SK-N-SH (cell line): ENCODE results near the gene TCTN1. TPM values are rescaled to one million over a fixed set of nuclear protein-coding genes. Genes with fewer than 3 reads are reported as not detected.

Experiments
- CTCF ChIA-PET: fragments of 300-600, 350-600 bp; formaldehyde crosslinking; extraction: SDS; loops from one replicate; lab custom pipeline; 2021; lab: Yijun Ruan, JAX
- POLR2A ChIA-PET: fragments of 350-600 bp; sonication (Branson Sonifier 250); formaldehyde crosslinking; extraction: SDS; loops from one replicate; lab custom pipeline; 2020; ENCODE audit warnings: antibody characterized with exemption, inconsistent platforms; lab: Yijun Ruan, JAX
- DNase-seq: peaks from one replicate; pipeline ENCODE4 v3.0.0; 2012
- H2AFZ ChIP-seq: fragments of 200-600 bp; sonication (generic); 2 replicates; pipeline ENCODE4 v1.8.1; 2016; ENCODE audit warnings: antibody characterized with exemption, mild to moderate bottlenecking, low read depth
- H3F3A ChIP-seq: fragments of 200-600 bp; sonication (generic); replicated peaks from 2 replicates; pipeline ENCODE3; 2016; ENCODE audit warnings: antibody characterized with exemption, mild to moderate bottlenecking; ENCODE audit not compliant: insufficient read depth
- H3K27ac ChIP-seq, 2 experiments: fragments of 200-500 bp in 1 of 2; fragments of 200-600 bp in 1 of 2; sonication (Bioruptor generic) in 1 of 2; sonication (generic), shearing (Covaris generic) in 1 of 2; 2 replicates each; pipeline versions ENCODE4 v1.5.1 to v1.6.1; 2014 to 2016; ENCODE audit warnings: low read depth in 2 of 2, inconsistent platforms in 1 of 2, low read length in 1 of 2, mild to moderate bottlenecking in 1 of 2, mixed read lengths in 1 of 2
- H3K27me3 ChIP-seq: fragments of 200-600 bp; sonication (generic), shearing (Covaris generic); 2 replicates; pipeline ENCODE4 v1.6.1; 2016; ENCODE audit warnings: mixed run types; ENCODE audit not compliant: insufficient read depth
- H3K36me3 ChIP-seq, 2 experiments: fragments of 200-500 bp in 1 of 2; fragments of 200-600 bp in 1 of 2; sonication (Bioruptor generic) in 1 of 2; sonication (generic) in 1 of 2; replicated peaks in 1 of 2; 2 replicates each; pipeline versions ENCODE3 to v1.5.1; 2014 to 2016; ENCODE audit warnings: low read length in 1 of 2, mild to moderate bottlenecking in 1 of 2; ENCODE audit not compliant: insufficient read depth in 2 of 2, control insufficient read depth in 1 of 2
- H3K4me1 ChIP-seq, 2 experiments: fragments of 200-500 bp in 1 of 2; fragments of 200-600 bp in 1 of 2; sonication (Bioruptor generic) in 1 of 2; sonication (generic), shearing (Covaris generic) in 1 of 2; 2 replicates each; pipeline versions ENCODE4 v1.5.1 to v1.6.1; 2014 to 2016; ENCODE audit warnings: low read depth in 1 of 2, low read length in 1 of 2, mixed run types in 1 of 2; ENCODE audit not compliant: insufficient read depth in 2 of 2, control insufficient read depth in 1 of 2
- H3K4me2 ChIP-seq: fragments of 200-600 bp; sonication (generic), shearing (Covaris generic); 2 replicates; pipeline ENCODE4 v1.6.1; 2017; ENCODE audit warnings: mixed run types
- H3K4me3 ChIP-seq, 2 experiments: fragments of 200-500 bp in 1 of 2; fragments of 200-600 bp in 1 of 2; sonication (Bioruptor generic) in 1 of 2; sonication (generic), shearing (Covaris generic) in 1 of 2; 2 replicates each; pipeline versions ENCODE4 v1.5.1 to v1.8.1; 2014 to 2016; ENCODE audit warnings: low read depth in 2 of 2, inconsistent platforms in 1 of 2, low read length in 1 of 2, mild to moderate bottlenecking in 1 of 2, mixed read lengths in 1 of 2, moderate library complexity in 1 of 2
- H3K79me2 ChIP-seq: fragments of 200-600 bp; sonication (generic); 2 replicates; pipeline ENCODE4 v1.8.1; 2017; ENCODE audit warnings: mild to moderate bottlenecking; ENCODE audit not compliant: insufficient read depth
- H3K9ac ChIP-seq: fragments of 200-600 bp; sonication (generic); 2 replicates; pipeline ENCODE4 v1.6.1; 2017; ENCODE audit warnings: mixed run types
- H3K9me2 ChIP-seq: fragments of 200-600 bp; sonication (generic); 2 replicates; pipeline ENCODE4 v1.6.1; 2017; ENCODE audit warnings: mixed run types
- H3K9me3 ChIP-seq: fragments of 200-600 bp; sonication (generic); 2 replicates; pipeline ENCODE4 v1.6.1; 2017; ENCODE audit warnings: mixed run types, mild to moderate bottlenecking, moderate library complexity
- H4K20me1 ChIP-seq: fragments of 200-600 bp; sonication (generic); 2 replicates; pipeline ENCODE4 v1.6.1; 2017; ENCODE audit warnings: mild to moderate bottlenecking, mixed run types; ENCODE audit not compliant: insufficient read depth
- ELF1 ChIP-seq: IDR thresholded peaks from 2 replicates; pipeline ENCODE4 v1.4.0; 2012
- FOSL2 ChIP-seq: IDR thresholded peaks from 2 replicates; pipeline ENCODE4 v1.4.0; 2012; ENCODE audit warnings: low read depth, mild to moderate bottlenecking, moderate library complexity, borderline replicate concordance
- FOXJ3 ChIP-seq: sonication (generic); formaldehyde crosslinking; IDR thresholded peaks from 2 replicates; pipeline ENCODE4 v1.5.1; 2020; ENCODE audit warnings: mild to moderate bottlenecking, missing genetic modification reagents
- GABPA ChIP-seq: IDR thresholded peaks from 2 replicates; pipeline ENCODE4 v1.4.0; 2012; ENCODE audit warnings: low read depth, mild to moderate bottlenecking
- GATA2 ChIP-seq: sonication (generic); formaldehyde crosslinking; IDR thresholded peaks from 2 replicates; pipeline ENCODE4 v1.5.0; 2020; ENCODE audit warnings: mild to moderate bottlenecking, missing genetic modification reagents
- JUND ChIP-seq: IDR thresholded peaks from 2 replicates; pipeline ENCODE4 v1.4.0; 2012
- MXI1 ChIP-seq: IDR thresholded peaks from 2 replicates; pipeline ENCODE4 v1.6.1; 2012; ENCODE audit warnings: mild to moderate bottlenecking, low read depth, low read length, improper control_type of control experiment
- RAD21 ChIP-seq: IDR thresholded peaks from 2 replicates; pipeline ENCODE4 v1.6.1; 2012; ENCODE audit warnings: mild to moderate bottlenecking, low read length
- RCOR1 ChIP-seq: fragments of 150-350 bp; IDR thresholded peaks from 2 replicates; pipeline ENCODE4 v1.6.1; 2017; ENCODE audit warnings: antibody characterized with exemption, low read length
- SMC3 ChIP-seq: IDR thresholded peaks from 2 replicates; pipeline ENCODE4 v1.6.1; 2012; ENCODE audit warnings: low read depth, low read length, improper control_type of control experiment
- TCF12 ChIP-seq: IDR thresholded peaks from 2 replicates; pipeline ENCODE4 v1.4.0; 2012
- TEAD4 ChIP-seq: IDR thresholded peaks from 2 replicates; pipeline ENCODE4 v1.4.0; 2012; ENCODE audit warnings: mild to moderate bottlenecking, borderline replicate concordance; ENCODE audit not compliant: insufficient read depth
- YY1 ChIP-seq: IDR thresholded peaks from 2 replicates; pipeline ENCODE4 v1.4.0; 2012; ENCODE audit warnings: low read depth, mild to moderate bottlenecking
- WGBS: methylation state at CpG from one replicate; pipeline ENCODE4 v1.1.6; 2017; ENCODE audit warnings: low lambda C conversion rate; 5-methylcytosine and 5-hydroxymethylcytosine counted together
- polyA plus RNA-seq, 3 experiments: library from polyadenylated mRNA; depleted of rRNA; stranded (reverse); fragments of >200 nt; gene quantifications; 2 replicates each; pipeline ENCODE4 v1.2.3, GENCODE V29; 2012
- TF ChIP-seq, protein P1 (sequence below): IDR thresholded peaks from 2 replicates; pipeline ENCODE4 v1.6.1; 2012; ENCODE audit warnings: mild to moderate bottlenecking, low read depth, low read length, moderate library complexity
- TF ChIP-seq, protein P2 (sequence below): IDR thresholded peaks from 2 replicates; pipeline ENCODE4 v1.4.0; 2012; ENCODE audit warnings: low read depth
- TF ChIP-seq, protein P3 (sequence below): IDR thresholded peaks from 2 replicates; pipeline ENCODE4; 2012
- TF ChIP-seq, protein P4 (sequence below): fragments of 150-350 bp; IDR thresholded peaks from 2 replicates; pipeline ENCODE4 v1.6.1; 2016; ENCODE audit warnings: mild to moderate bottlenecking, low read depth, low read length
- TF ChIP-seq, protein P5 (sequence below): IDR thresholded peaks from 2 replicates; pipeline ENCODE4 v1.4.0; 2012; ENCODE audit warnings: low read depth, borderline replicate concordance

TCTN1 gene
- polyA plus RNA-seq, 1 of the 3 experiments (the other 2 are of a cell fraction), result 40.2 TPM

DNA sequence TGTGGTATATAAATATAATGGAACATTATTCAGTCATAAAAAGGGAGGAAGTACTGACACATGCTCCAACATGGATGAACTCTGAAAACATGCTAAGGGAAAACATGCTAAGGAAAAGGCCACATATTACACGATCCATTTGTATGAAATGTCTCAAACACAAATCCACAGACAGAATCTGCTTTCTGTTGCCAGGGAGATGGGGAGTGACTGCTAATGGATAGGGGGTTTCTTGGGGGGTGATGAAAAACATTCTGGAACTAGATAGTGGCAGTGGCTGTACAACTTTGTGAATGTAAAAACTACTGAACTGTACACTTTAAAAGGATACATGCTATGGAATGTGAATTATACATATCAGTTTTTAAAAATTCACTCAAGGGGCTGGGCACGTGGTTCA, 37.4 kb upstream of the TCTN1 start:
- H3K4me3 ChIP-seq, result no peak overlapping the region
- DNase-seq, result no peak
- TF ChIP-seq RCOR1 (no peak), FOSL2 (no peak), YY1 (no peak), GABPA (no peak), MXI1 (no peak), GATA2 (CRISPR knock-in tag) (no peak), TEAD4 (no peak), TCF12 (no peak), ELF1 (no peak), JUND (no peak), FOXJ3 (CRISPR knock-in tag) (no peak), SMC3 (no peak), RAD21 (no peak)
- TF ChIP-seq, protein P1, sequence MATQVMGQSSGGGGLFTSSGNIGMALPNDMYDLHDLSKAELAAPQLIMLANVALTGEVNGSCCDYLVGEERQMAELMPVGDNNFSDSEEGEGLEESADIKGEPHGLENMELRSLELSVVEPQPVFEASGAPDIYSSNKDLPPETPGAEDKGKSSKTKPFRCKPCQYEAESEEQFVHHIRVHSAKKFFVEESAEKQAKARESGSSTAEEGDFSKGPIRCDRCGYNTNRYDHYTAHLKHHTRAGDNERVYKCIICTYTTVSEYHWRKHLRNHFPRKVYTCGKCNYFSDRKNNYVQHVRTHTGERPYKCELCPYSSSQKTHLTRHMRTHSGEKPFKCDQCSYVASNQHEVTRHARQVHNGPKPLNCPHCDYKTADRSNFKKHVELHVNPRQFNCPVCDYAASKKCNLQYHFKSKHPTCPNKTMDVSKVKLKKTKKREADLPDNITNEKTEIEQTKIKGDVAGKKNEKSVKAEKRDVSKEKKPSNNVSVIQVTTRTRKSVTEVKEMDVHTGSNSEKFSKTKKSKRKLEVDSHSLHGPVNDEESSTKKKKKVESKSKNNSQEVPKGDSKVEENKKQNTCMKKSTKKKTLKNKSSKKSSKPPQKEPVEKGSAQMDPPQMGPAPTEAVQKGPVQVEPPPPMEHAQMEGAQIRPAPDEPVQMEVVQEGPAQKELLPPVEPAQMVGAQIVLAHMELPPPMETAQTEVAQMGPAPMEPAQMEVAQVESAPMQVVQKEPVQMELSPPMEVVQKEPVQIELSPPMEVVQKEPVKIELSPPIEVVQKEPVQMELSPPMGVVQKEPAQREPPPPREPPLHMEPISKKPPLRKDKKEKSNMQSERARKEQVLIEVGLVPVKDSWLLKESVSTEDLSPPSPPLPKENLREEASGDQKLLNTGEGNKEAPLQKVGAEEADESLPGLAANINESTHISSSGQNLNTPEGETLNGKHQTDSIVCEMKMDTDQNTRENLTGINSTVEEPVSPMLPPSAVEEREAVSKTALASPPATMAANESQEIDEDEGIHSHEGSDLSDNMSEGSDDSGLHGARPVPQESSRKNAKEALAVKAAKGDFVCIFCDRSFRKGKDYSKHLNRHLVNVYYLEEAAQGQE, result no peak
- TF ChIP-seq, protein P2, sequence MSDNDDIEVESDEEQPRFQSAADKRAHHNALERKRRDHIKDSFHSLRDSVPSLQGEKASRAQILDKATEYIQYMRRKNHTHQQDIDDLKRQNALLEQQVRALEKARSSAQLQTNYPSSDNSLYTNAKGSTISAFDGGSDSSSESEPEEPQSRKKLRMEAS, result no peak
- TF ChIP-seq, protein P3, sequence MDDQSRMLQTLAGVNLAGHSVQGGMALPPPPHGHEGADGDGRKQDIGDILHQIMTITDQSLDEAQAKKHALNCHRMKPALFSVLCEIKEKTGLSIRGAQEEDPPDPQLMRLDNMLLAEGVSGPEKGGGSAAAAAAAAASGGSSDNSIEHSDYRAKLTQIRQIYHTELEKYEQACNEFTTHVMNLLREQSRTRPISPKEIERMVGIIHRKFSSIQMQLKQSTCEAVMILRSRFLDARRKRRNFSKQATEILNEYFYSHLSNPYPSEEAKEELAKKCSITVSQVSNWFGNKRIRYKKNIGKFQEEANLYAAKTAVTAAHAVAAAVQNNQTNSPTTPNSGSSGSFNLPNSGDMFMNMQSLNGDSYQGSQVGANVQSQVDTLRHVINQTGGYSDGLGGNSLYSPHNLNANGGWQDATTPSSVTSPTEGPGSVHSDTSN, result no peak
- TF ChIP-seq, protein P4, sequence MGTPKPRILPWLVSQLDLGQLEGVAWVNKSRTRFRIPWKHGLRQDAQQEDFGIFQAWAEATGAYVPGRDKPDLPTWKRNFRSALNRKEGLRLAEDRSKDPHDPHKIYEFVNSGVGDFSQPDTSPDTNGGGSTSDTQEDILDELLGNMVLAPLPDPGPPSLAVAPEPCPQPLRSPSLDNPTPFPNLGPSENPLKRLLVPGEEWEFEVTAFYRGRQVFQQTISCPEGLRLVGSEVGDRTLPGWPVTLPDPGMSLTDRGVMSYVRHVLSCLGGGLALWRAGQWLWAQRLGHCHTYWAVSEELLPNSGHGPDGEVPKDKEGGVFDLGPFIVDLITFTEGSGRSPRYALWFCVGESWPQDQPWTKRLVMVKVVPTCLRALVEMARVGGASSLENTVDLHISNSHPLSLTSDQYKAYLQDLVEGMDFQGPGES, result no peak
- TF ChIP-seq, protein P5, sequence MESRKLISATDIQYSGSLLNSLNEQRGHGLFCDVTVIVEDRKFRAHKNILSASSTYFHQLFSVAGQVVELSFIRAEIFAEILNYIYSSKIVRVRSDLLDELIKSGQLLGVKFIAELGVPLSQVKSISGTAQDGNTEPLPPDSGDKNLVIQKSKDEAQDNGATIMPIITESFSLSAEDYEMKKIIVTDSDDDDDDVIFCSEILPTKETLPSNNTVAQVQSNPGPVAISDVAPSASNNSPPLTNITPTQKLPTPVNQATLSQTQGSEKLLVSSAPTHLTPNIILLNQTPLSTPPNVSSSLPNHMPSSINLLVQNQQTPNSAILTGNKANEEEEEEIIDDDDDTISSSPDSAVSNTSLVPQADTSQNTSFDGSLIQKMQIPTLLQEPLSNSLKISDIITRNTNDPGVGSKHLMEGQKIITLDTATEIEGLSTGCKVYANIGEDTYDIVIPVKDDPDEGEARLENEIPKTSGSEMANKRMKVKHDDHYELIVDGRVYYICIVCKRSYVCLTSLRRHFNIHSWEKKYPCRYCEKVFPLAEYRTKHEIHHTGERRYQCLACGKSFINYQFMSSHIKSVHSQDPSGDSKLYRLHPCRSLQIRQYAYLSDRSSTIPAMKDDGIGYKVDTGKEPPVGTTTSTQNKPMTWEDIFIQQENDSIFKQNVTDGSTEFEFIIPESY, result no peak
- H3F3A ChIP-seq, result peaks cover 29% of the 10 kb centered on the region
- H4K20me1 ChIP-seq, result peaks cover 41% of the 10 kb centered on the region
- H3K4me2 ChIP-seq, result no peak overlapping the region
- peaks cover 100% of the 10 kb centered on the region for H3K79me2 ChIP-seq
- no peak overlapping the region for H2AFZ ChIP-seq
- POLR2A ChIA-PET, result no interaction called here
- H3K27me3 ChIP-seq, result no peaks in the 10 kb centered on the region
- no peak overlapping the region for H3K27ac ChIP-seq
- H3K4me1 ChIP-seq, result peaks cover 0 to 23% of the 10 kb centered on the region in 2 experiments; a peak in 2 of 4 replicates
- no peak overlapping the region for H3K9ac ChIP-seq
- H3K9me2 ChIP-seq, result no peaks in the 10 kb centered on the region
- H3K36me3 ChIP-seq, result peaks cover 0 to 3% of the 10 kb centered on the region in 2 experiments
- 0 out of 2 replicates have a peak, but pooled peaks cover 10% of the 10 kb centered on the region for H3K9me3 ChIP-seq
- CTCF ChIA-PET, result interaction anchor here (0.9 to 1.4 kb wide), 3 partner anchors 25 to 317 kb away, joined by 3 read pairs; no protein-coding TSS in a partner anchor
- WGBS, result 98% methylated on average over 2 of the region's 2 CpGs
